ENCODE measurements around the gene OBSL1.

The OBSL1 gene

GRCh38 chr2:219533930-219534661, 37.2 kb downstream of the OBSL1 start:
- Histone ChIP-seq H3K27ac (ENCODE audit: low read depth, low read length) (no peak overlapping the region), H3K4me3 (ENCODE audit: low read length) (no peak overlapping the region), H3F3A (ENCODE audit: control insufficient read depth, insufficient read depth) (no peaks in the 10 kb centered on the region), H3K9me3 (ENCODE audit: control insufficient read depth, insufficient read depth, low read length) (no peaks in the 10 kb centered on the region), H3K79me2 (ENCODE audit: control insufficient read depth, low read length) (no peaks in the 10 kb centered on the region), H3K27me3 (ENCODE audit: control insufficient read depth, low read length) (peaks cover 30% of the 10 kb centered on the region), H3K9me2 (replicated peaks; ENCODE audit: control insufficient read depth, low read length) (no peaks in the 10 kb centered on the region), H4K20me1 (ENCODE audit: control insufficient read depth, insufficient read depth, low read depth, low read length) (0 out of 2 replicates have a peak, but pooled peaks cover 4% of the 10 kb centered on the region), H3K36me3 (ENCODE audit: control insufficient read depth, low read length) (peaks cover 2% of the 10 kb centered on the region; the same call in 1 of the 2 replicates), H3K4me1 (ENCODE audit: control insufficient read depth, low read length) (no peaks in the 10 kb centered on the region), H3K4me2 (ENCODE audit: low read length) (no peak overlapping the region)
- TF ChIP-seq, protein P1, sequence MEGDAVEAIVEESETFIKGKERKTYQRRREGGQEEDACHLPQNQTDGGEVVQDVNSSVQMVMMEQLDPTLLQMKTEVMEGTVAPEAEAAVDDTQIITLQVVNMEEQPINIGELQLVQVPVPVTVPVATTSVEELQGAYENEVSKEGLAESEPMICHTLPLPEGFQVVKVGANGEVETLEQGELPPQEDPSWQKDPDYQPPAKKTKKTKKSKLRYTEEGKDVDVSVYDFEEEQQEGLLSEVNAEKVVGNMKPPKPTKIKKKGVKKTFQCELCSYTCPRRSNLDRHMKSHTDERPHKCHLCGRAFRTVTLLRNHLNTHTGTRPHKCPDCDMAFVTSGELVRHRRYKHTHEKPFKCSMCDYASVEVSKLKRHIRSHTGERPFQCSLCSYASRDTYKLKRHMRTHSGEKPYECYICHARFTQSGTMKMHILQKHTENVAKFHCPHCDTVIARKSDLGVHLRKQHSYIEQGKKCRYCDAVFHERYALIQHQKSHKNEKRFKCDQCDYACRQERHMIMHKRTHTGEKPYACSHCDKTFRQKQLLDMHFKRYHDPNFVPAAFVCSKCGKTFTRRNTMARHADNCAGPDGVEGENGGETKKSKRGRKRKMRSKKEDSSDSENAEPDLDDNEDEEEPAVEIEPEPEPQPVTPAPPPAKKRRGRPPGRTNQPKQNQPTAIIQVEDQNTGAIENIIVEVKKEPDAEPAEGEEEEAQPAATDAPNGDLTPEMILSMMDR (IDR thresholded peaks at IDR 0.05; ENCODE audit: low read depth, low read length, poor library complexity, severe bottlenecking), result no peak
- no peak for TF ChIP-seq EZH2phosphoT487 (IDR thresholded peaks at IDR 0.05; ENCODE audit: borderline replicate concordance, low read length)

DNA sequence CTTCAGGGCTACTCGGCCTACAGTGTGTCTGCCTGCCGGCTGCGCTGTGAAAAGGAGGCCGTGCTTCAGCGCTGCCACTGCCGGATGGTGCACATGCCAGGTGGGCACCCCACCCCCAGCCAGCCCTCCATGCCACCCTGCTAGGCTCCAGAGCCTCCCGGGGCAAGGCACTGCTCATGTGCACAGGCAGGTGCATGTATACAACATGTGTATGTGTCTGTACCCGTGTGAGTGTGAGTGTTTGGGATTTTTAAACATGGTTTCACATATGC, 39.0 kb downstream of the OBSL1 start:
- Histone ChIP-seq H3K4me3 (ENCODE audit: low read length) (no peak overlapping the region), H3K27me3 (ENCODE audit: control insufficient read depth, low read length) (peaks cover 44% of the 10 kb centered on the region), H3F3A (ENCODE audit: control insufficient read depth, insufficient read depth) (no peaks in the 10 kb centered on the region), H3K36me3 (ENCODE audit: control insufficient read depth, low read length) (no peaks in the 10 kb centered on the region), H3K79me2 (ENCODE audit: control insufficient read depth, low read length) (no peaks in the 10 kb centered on the region), H3K9me2 (replicated peaks; ENCODE audit: control insufficient read depth, low read length) (no peaks in the 10 kb centered on the region), H3K4me1 (ENCODE audit: control insufficient read depth, low read length) (no peaks in the 10 kb centered on the region), H3K9me3 (ENCODE audit: control insufficient read depth, insufficient read depth, low read length) (no peaks in the 10 kb centered on the region), H3K27ac (ENCODE audit: low read depth, low read length) (no peak overlapping the region), H4K20me1 (ENCODE audit: control insufficient read depth, insufficient read depth, low read depth, low read length) (0 out of 2 replicates have a peak, but pooled peaks cover 4% of the 10 kb centered on the region), H3K4me2 (ENCODE audit: low read length) (no peak overlapping the region)
- no peak for TF ChIP-seq EZH2phosphoT487 (IDR thresholded peaks at IDR 0.05; ENCODE audit: borderline replicate concordance, low read length)
- TF ChIP-seq, protein P1 (IDR thresholded peaks at IDR 0.05; ENCODE audit: low read depth, low read length, poor library complexity, severe bottlenecking), result no peak

DNA sequence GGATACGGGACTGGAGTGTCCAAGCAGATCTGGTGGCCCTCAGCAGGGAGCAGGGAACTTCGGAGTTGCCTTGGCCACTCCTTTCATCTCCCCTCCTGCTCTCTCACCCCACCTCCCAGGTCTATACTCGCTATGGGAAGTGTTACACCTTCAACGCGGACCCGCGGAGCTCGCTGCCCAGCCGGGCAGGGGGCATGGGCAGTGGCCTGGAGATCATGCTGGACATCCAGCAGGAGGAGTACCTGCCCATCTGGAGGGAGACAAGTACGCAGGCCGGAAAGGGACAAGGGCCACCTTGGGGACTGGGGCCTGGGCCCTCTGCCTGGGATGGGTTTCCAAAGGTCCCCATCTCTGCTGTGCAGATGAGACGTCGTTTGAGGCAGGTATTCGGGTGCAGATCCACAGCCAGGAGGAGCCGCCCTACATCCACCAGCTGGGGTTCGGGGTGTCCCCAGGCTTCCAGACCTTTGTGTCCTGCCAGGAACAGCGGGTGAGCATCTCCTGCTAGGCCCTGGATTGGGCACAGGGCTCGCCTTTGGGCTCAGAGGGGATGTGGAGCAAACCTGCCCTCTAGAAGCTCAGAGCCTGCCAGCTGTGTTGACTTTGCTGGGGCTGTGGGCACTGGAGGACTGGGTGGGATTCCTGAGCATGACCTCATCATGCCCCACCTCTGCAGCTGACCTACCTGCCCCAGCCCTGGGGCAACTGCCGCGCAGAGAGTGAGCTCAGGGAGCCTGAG, 39.5 kb downstream of the OBSL1 start:
- Histone ChIP-seq H3F3A (ENCODE audit: control insufficient read depth, insufficient read depth) (no peaks in the 10 kb centered on the region), H3K27ac (ENCODE audit: low read depth, low read length) (no peak overlapping the region), H4K20me1 (ENCODE audit: control insufficient read depth, insufficient read depth, low read depth, low read length) (0 out of 2 replicates have a peak, but pooled peaks cover 4% of the 10 kb centered on the region), H3K4me1 (ENCODE audit: control insufficient read depth, low read length) (no peaks in the 10 kb centered on the region), H3K79me2 (ENCODE audit: control insufficient read depth, low read length) (no peaks in the 10 kb centered on the region), H3K4me2 (ENCODE audit: low read length) (no peak overlapping the region), H3K4me3 (ENCODE audit: low read length) (no peak overlapping the region), H3K27me3 (ENCODE audit: control insufficient read depth, low read length) (peaks cover 49% of the 10 kb centered on the region), H3K9me3 (ENCODE audit: control insufficient read depth, insufficient read depth, low read length) (no peaks in the 10 kb centered on the region), H3K9me2 (replicated peaks; ENCODE audit: control insufficient read depth, low read length) (no peaks in the 10 kb centered on the region), H3K36me3 (ENCODE audit: control insufficient read depth, low read length) (no peaks in the 10 kb centered on the region)
- TF ChIP-seq, protein P1 (IDR thresholded peaks at IDR 0.05; ENCODE audit: low read depth, low read length, poor library complexity, severe bottlenecking), result no peak
- TF ChIP-seq EZH2phosphoT487 (IDR thresholded peaks at IDR 0.05; ENCODE audit: borderline replicate concordance, low read length), result no peak
